ENCODE results near the gene PLSCR2. TPM values are rescaled to one million over a fixed set of nuclear protein-coding genes. Genes with fewer than 3 reads are reported as not detected.
"Not testable (repeated sequence)": the region's sequence is repeated elsewhere in the genome, so short reads cannot be mapped to it uniquely, and the experiment has no call there.

Gene PLSCR2
- total RNA-seq, 1 donor from 2014 or later = 0.48 TPM

DNA sequence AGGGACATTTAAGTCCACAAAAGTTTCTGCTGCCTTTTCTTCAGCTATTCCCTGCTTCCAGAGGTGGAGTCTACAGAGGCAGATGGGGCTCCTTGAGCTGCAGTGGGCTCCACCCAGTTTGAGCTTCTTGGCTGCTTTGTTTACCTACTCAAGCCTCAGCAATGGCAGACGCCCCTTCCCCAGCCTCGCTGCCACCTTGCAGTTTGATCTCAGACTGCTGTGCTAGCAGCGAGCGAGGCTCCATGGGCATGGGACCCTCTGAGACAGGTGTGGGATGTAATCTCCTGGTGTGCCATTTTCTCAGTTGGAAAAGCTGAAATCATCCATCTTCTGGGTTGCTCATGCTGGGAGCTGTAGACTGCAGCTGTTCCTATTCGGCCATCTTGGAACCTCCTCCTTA lies 29.1 kb downstream of the PLSCR2 start:
- intact Hi-C loops (cut with DNase I); DNase-seq (ENCODE audit: low spot score): not testable (repeated sequence)

DNA sequence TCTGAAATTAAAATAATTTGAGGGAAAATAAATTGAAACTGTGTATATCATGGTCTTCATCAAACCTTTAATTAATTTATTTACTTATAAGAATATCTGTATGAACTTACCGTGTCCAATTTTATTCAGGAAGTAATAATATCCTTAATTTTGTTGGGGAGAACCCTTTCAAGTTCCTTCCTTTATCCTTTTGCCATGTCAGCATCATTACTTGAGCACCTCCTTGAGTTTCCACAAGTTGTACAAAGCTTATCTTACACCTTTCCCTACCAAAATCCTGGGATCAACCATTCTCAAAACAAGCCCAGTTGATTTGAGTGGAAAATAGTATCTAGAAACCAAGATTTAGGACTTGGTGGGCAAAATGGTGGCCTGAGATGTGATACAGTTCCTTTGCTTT lies 37.3 kb downstream of the PLSCR2 start:
- no peak for DNase-seq (ENCODE audit: low spot score)
- intact Hi-C loops (cut with DNase I) = no loop called here

DNA sequence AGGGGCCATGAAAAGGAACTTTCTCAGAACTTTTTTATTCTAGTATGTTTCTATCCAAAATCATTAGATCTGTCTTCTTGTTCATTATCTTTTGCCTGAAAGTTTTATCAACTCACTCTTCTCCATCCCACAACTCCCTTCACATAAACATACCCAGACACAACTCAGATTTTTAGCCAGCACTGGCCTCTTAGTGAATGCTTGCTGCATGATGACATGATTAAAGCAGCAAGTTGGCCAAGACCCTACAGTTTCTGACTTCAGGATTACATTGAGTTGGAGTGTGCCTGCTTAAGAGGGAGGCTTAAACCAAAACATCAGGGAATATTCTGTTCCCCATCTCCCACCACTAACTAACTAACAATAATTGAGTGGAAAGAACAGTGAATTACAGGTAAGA lies 38.1 kb downstream of the PLSCR2 start:
- no peak for DNase-seq (ENCODE audit: low spot score)
- intact Hi-C loops (cut with DNase I) = no loop called here

- intact Hi-C loops (cut with DNase I) = no loop called here
- no peak for DNase-seq (ENCODE audit: low spot score)
Measured at GRCh38 chr3:146425341-146425740, 44.0 kb downstream of the PLSCR2 start.

DNA sequence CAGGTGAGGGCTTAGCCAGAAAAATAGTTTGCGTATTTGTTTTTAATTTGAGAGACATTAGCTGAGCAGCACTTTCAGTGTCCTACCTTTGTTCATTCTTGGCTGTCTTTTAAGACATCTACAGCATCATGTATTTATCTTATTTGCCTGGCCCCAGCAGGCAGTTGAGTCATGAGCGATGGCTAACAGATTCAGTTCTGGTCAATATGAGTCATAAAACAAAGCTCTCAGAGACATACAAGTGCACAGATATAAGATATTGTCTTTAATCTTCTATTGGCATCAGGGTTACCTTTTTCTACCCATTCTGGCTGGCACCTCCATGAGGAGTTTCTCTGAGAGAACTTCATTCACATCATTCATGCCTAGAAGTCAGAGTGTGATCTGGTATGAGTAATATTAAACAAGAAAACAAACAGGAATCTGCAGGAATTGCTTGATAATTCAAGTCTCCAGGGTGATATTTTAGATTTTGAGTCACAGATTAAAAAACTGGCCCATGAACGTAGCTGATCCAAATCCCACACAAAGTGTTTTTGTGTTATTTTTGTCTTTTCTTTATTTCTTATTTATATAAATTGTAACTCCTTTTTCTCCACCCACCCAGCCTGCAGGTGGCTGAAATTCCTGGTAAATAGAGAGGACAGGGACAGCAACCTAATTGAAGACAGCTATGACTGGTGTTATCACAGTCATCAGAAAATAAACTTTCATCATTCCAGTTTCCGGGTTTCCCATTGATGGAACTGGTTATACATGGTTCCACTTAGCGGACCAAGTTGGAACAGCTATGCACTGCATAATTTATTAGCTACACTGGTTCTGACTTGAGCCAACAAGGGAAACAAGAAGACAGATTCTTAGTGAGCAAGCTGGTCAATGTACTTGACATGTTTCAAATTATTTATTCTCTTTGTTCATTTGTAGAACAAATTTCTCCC lies 47.3 kb downstream of the PLSCR2 start:
- intact Hi-C loops (cut with DNase I) = no loop called here
- no peak for DNase-seq (ENCODE audit: low spot score)

DNA sequence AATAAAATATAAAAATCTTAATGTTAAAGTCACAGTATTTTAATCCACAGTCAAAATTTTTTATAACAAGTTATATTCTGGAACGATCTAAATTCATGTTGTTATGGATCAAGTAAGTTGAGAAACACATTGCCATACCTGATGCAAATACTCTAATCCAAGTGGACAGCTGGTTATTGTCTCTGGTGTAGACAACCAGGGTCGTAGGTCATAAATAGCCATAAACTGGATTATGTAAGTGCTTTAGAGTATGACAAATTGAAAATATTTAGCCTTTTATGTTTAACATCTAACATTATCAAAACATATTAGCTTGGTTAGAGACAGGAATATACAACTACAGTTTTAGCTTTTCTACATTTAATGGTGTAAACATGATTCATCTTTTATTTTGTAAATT lies 53.0 kb downstream of the PLSCR2 start:
- intact Hi-C loops (cut with DNase I) = no loop called here

GRCh38 chr3:146414010-146414409 lies 55.4 kb downstream of the PLSCR2 start:
- no peak for DNase-seq (ENCODE audit: low spot score)
- intact Hi-C loops (cut with DNase I) = no loop called here

More for the DNA sequence above, 53.0 kb downstream of the PLSCR2 start:
- DNase-seq (ENCODE audit: low spot score) = no peak

DNA sequence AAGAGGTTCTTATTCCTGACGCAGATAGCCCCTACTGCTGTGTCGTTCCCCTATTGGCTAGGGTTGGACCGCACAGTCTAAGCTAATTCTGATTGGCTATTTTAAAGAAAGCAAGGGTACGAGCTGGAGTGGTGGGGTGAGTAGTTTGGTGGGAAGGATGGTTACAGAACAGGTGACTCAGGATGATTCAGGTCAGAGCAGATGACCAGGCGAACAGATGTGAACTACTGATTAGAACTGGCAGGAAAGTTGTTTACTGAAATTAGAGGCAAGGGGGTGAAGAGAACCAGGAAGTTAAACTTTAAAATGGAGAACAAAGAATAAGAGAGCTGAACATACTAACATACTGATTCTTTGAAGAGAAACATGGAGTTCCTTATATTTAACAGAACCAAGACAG lies 56.6 kb downstream of the PLSCR2 start:
- intact Hi-C loops (cut with DNase I); DNase-seq (ENCODE audit: low spot score): not testable (repeated sequence)

DNA sequence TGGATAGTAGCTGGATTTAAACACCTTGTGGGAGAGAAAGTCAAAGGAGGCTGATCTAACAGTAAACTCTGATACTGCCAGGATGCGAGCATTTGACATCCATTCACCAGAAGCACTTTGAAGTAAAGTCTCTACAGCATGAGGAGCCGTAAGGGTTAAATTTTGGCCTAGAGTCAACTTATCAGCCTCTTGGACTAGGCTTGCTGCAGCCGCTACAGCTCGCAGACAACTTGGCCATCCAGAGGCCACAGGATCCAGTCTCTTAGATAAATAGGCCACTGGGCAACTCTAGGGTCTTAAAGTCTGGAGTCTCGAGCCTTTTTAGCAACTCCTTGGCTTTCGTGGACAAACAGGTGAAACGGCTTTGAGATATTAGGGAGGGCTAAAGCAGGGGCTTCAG lies 61.4 kb downstream of the PLSCR2 start:
- intact Hi-C loops (cut with DNase I) = no loop called here
- no peak for DNase-seq (ENCODE audit: low spot score)

DNA sequence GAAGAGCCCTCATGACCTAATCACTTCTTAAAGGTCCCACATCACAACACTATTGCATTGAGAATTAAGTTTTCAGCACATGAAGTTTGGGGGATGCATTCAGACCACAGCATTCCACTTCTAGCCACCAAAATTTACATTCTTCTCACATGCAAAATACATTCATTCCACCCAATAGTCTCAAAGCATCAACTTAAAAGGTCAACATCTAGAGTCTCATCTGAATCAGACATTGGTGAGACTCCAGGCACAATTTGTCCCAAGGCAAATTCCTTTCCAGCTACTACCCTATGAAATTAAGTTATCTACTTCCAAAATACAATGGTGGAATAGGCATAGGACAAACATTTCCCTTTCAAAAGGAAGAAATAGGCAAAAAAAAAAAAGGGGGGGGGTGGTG lies 64.9 kb downstream of the PLSCR2 start:
- no peak for DNase-seq (ENCODE audit: low spot score)
- intact Hi-C loops (cut with DNase I) = no loop called here

DNA sequence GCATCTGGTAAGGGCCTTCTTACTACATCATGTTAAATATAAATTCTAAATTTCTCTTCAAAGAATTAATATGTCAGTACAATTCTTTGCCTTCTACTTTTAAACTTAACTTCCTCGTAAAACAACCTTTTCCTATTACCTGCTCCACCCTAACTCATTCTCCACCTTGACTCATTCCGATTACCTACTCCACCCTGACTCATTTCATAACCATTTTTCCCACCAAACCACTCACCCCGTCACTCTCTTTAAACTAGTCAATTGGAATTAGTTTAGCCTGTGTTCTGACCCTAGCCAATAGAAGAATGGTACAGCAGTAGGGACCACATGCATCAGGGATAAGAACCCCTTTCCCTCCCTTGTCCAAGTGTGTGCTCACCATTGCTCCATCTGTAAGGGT lies 65.6 kb downstream of the PLSCR2 start:
- intact Hi-C loops (cut with DNase I) = no loop called here
- DNase-seq (ENCODE audit: low spot score) = no peak

DNA sequence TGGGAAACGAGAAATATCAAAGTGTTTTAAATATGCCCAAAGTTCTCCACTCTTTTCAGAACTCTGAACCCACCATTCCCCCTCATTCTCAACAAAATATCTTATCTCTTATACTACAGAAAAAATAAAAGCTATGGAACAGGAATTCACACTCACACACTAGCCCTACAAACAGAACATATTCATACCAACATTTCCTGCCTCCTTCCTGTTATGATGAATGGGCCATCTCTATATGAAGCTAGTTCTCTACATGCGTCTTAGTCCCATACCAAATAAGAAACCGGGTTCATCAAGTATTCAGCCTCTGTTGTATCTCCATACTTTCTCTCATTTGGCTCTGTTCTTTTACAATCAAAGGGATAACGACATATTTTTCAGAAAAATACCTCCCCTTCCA lies 72.6 kb downstream of the PLSCR2 start:
- DNase-seq (ENCODE audit: low spot score) = no peak
- intact Hi-C loops (cut with DNase I) = loop anchor here (10.0 kb wide), 1 partner anchor 108 kb away; no protein-coding TSS in a partner anchor

GRCh38 chr3:146395164-146395563 lies 74.2 kb downstream of the PLSCR2 start:
- no peak for DNase-seq (ENCODE audit: low spot score)
- intact Hi-C loops (cut with DNase I) = loop anchor here (10.0 kb wide), 1 partner anchor 110 kb away; no protein-coding TSS in a partner anchor

- no peak for DNase-seq (ENCODE audit: low spot score)
- intact Hi-C loops (cut with DNase I) = loop anchor here (10.0 kb wide), 1 partner anchor 114 kb away; no protein-coding TSS in a partner anchor
Measured at GRCh38 chr3:146390957-146391356, 78.4 kb downstream of the PLSCR2 start.

- intact Hi-C loops (cut with DNase I) = loop anchor here (10.0 kb wide), 1 partner anchor 115 kb away; no protein-coding TSS in a partner anchor
- DNase-seq (ENCODE audit: low spot score) = no peak
Measured at GRCh38 chr3:146390006-146390772, 79.2 kb downstream of the PLSCR2 start.

GRCh38 chr3:146387566-146387965 lies 81.8 kb downstream of the PLSCR2 start:
- intact Hi-C loops (cut with DNase I) = no loop called here
- no peak for DNase-seq (ENCODE audit: low spot score)

- no peak for DNase-seq (ENCODE audit: low spot score)
- intact Hi-C loops (cut with DNase I) = no loop called here
Measured at GRCh38 chr3:146386936-146387335, 82.4 kb downstream of the PLSCR2 start.

- intact Hi-C loops (cut with DNase I) = no loop called here
- no peak for DNase-seq (ENCODE audit: low spot score)
Measured at GRCh38 chr3:146384786-146385185, 84.6 kb downstream of the PLSCR2 start.
